ENCODE data around the gene ADAMTS17.
"Not testable (repeated sequence)": the region's sequence is repeated elsewhere in the genome, so short reads cannot be mapped to it uniquely, and the experiment has no call there.

Gene ADAMTS17

DNA sequence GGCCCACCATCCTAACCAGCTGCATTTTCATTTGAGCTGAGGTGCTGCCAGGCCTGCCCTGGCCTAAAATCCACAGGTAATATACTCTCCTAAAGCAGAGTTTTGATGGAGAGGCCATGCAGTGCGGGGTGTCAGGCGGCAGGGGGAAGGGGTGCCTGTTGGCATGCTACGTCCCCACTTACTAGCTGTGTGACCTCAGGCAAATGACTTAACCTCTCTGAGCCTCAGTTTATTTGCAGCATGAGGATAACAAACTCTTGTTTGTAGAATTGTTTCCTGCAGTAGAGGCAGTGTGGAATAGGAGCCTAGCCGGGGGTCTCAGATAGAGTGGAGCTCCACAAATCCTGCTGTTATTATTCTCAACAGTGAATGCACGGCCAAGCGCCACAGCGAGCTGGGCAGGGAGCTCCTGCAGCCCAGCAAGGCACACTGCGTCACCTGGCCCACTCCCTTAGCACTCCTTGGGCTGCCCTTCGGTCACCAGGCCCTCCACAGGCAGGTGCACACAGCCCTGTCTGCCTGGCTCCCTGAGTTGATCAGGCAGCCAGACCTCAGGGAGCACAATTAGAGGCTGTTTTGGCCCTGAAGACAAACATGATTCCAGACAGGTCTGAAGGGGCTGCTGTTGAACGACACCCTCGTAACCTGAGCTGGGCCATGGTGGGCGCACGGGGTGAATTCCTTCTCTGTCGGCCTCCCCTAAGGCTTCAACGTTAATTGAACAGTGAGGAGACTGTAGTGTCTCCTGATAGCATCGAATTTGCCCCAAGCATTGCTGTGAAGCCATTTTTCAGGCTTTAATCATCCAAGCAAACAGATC, 359.7 kb downstream of the ADAMTS17 start:
- no peaks in the 10 kb centered on the region for H3K27me3 ChIP-seq (ENCODE audit: control insufficient read depth, insufficient read depth, low read length)
- no peaks in the 10 kb centered on the region for H3K36me3 ChIP-seq (ENCODE audit: insufficient read depth, low read length)
- no peaks in the 10 kb centered on the region for H3K4me1 ChIP-seq (ENCODE audit: control insufficient read depth, insufficient read depth, low read length)
- H3K9me3 ChIP-seq (replicated peaks; ENCODE audit: low read length), result no peaks in the 10 kb centered on the region
- H3K9ac ChIP-seq (ENCODE audit: low read depth, low read length), result no peak overlapping the region
- no peak overlapping the region for H3K4me2 ChIP-seq (ENCODE audit: low read length)
- no peak overlapping the region for H3K4me3 ChIP-seq (ENCODE audit: low read length)

DNA sequence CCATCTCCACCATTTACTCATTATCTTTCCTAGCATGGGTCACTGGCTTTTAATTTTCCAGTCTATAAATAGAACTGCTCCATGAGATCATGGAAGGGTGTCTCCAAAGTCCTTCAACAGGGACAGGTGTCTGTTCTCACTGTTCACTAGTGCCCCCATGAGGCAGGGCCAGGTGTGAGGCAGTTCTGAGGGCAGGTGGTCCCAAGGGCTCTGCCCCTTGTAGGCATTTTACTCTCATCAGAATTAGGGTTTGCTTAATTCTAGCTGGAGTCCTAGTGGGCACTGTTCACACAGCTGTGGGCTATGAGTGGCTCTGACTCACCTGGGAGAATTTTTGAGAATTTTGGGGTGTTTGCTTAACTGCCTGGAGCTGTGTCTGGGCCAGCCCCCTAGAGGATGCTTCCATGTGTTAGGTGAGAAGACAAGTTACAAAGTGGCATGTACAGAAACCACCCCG, 360.6 kb downstream of the ADAMTS17 start:
- no peaks in the 10 kb centered on the region for H3K36me3 ChIP-seq (ENCODE audit: insufficient read depth, low read length)
- no peak overlapping the region for H3K4me3 ChIP-seq (ENCODE audit: low read length)
- H3K27me3 ChIP-seq (ENCODE audit: control insufficient read depth, insufficient read depth, low read length), result no peaks in the 10 kb centered on the region
- H3K4me2 ChIP-seq (ENCODE audit: low read length), result no peak overlapping the region
- no peaks in the 10 kb centered on the region for H3K9me3 ChIP-seq (replicated peaks; ENCODE audit: low read length)
- no peak overlapping the region for H3K9ac ChIP-seq (ENCODE audit: low read depth, low read length)
- H3K4me1 ChIP-seq (ENCODE audit: control insufficient read depth, insufficient read depth, low read length), result peaks cover 6% of the 10 kb centered on the region

DNA sequence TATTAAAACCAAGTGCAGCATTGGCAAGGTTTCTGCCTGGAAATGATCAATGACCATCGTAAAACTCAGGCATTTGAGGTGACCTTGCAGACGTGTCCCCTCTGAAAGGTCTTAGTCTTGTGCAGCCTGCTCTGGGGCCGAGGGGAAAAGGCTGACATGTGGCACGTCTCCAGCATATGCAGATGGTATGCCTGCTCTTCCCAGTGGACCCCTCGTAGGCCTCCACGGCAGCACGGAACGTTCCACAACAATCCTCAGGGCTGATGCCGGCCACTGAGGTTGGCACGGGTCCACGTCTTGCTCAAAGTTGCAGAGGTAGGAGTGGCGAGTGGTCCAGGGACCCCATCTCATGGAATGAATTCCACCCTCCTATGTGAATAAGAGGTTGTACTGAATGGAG, 361.0 kb downstream of the ADAMTS17 start:
- Histone ChIP-seq H3K27me3 (ENCODE audit: control insufficient read depth, insufficient read depth, low read length) (no peaks in the 10 kb centered on the region), H3K4me1 (ENCODE audit: control insufficient read depth, insufficient read depth, low read length) (peaks cover 7% of the 10 kb centered on the region), H3K4me3 (ENCODE audit: low read length) (no peak overlapping the region), H3K36me3 (ENCODE audit: insufficient read depth, low read length) (no peaks in the 10 kb centered on the region), H3K4me2 (ENCODE audit: low read length) (no peak overlapping the region), H3K9ac (ENCODE audit: low read depth, low read length) (no peak overlapping the region), H3K9me3 (replicated peaks; ENCODE audit: low read length) (no peaks in the 10 kb centered on the region)

DNA sequence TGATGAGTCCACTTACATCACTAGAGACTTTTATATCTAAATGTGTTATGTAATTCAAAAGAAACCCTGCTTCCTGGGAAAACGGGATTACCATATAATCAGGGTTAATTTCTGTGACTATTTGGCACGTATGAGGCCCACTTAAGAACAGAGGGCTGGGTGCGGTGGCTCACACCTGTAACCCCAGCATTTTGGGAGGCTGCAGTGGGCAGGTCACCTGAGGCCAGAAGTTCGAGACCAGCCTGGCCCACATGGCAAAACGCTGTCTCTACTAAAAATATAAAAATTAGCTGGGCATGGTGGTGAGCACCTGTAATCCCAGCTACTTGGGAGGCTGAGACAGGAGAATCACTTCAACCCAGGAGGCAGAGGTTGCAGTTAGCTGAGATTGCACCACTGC, 361.9 kb downstream of the ADAMTS17 start:
- not testable (repeated sequence) for H3K4me2 ChIP-seq (ENCODE audit: low read length); H3K36me3 ChIP-seq (ENCODE audit: insufficient read depth, low read length); H3K9me3 ChIP-seq (replicated peaks; ENCODE audit: low read length); H3K4me1 ChIP-seq (ENCODE audit: control insufficient read depth, insufficient read depth, low read length); H3K27me3 ChIP-seq (ENCODE audit: control insufficient read depth, insufficient read depth, low read length); H3K9ac ChIP-seq (ENCODE audit: low read depth, low read length); H3K4me3 ChIP-seq (ENCODE audit: low read length)

DNA sequence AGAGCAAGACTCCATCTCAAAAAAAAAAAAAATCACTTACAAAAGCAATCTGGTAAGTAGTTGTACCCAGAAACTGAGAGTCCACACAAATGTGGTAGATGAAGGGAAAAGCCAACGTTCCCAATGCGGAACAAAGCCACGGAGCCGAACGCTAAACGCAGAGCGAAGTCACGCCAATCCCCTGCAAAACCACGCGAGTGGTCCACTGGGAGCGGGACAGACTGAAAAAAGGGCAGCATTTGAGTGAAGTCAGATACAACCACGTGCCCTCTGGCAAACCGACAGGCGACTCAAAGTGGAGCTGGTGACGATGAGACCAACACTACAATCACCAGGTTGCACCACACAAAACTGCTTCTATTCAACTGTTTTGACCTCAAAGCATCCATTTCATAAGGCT, 362.4 kb downstream of the ADAMTS17 start:
- Histone ChIP-seq H3K36me3 (ENCODE audit: insufficient read depth, low read length) (no peaks in the 10 kb centered on the region), H3K4me3 (ENCODE audit: low read length) (no peak overlapping the region), H3K9me3 (replicated peaks; ENCODE audit: low read length) (no peaks in the 10 kb centered on the region), H3K4me2 (ENCODE audit: low read length) (no peak overlapping the region), H3K27me3 (ENCODE audit: control insufficient read depth, insufficient read depth, low read length) (no peaks in the 10 kb centered on the region), H3K9ac (ENCODE audit: low read depth, low read length) (no peak overlapping the region), H3K4me1 (ENCODE audit: control insufficient read depth, insufficient read depth, low read length) (peaks cover 7% of the 10 kb centered on the region)

DNA sequence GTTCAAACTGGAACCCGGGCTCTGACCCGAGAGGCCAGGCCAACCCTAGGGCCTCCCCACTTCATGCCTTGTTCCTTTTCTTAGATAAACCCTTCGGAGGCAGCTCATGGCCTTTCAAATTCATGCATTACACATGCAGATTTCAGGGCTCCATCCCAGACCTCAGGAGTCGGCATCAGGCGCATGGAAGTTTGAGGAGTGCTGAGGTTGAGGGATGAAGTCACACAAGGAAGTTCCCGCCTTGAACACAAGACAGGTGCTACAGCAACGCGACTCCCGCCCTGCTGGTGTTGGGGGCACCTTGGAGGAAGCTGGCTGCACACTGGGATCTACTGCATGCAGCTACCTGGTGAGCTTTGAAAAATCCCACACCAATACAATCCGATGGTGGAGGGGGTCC, 363.3 kb downstream of the ADAMTS17 start:
- H3K27me3 ChIP-seq (ENCODE audit: control insufficient read depth, insufficient read depth, low read length), result no peaks in the 10 kb centered on the region
- no peaks in the 10 kb centered on the region for H3K36me3 ChIP-seq (ENCODE audit: insufficient read depth, low read length)
- H3K9me3 ChIP-seq (replicated peaks; ENCODE audit: low read length), result no peaks in the 10 kb centered on the region
- peaks cover 7% of the 10 kb centered on the region for H3K4me1 ChIP-seq (ENCODE audit: control insufficient read depth, insufficient read depth, low read length)
- H3K4me3 ChIP-seq (ENCODE audit: low read length), result no peak overlapping the region
- no peak overlapping the region for H3K9ac ChIP-seq (ENCODE audit: low read depth, low read length)
- H3K4me2 ChIP-seq (ENCODE audit: low read length), result no peak overlapping the region

DNA sequence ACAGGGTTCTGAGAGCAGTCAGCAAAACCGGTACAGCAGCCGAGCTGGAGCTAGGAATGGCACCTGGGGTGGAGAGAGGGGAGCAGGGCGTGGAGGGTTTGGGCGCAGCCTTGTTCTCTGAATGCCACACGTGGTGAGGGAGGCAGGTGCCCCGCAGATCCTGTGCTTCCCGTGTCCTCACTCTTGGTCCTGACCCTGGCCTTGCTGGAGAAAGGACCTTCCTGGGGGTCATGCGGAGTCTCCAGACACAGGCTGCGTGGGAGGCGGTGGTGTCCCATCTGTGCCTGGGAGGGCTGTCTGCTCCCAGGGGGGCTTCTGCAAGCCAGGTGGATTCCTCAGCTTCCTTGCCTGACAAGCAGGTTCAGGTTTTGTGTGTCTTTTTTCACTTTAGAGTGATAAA, 363.8 kb downstream of the ADAMTS17 start:
- Histone ChIP-seq H3K4me1 (ENCODE audit: control insufficient read depth, insufficient read depth, low read length) (peaks cover 7% of the 10 kb centered on the region), H3K27me3 (ENCODE audit: control insufficient read depth, insufficient read depth, low read length) (no peaks in the 10 kb centered on the region), H3K9me3 (replicated peaks; ENCODE audit: low read length) (no peaks in the 10 kb centered on the region), H3K4me3 (ENCODE audit: low read length) (no peak overlapping the region), H3K36me3 (ENCODE audit: insufficient read depth, low read length) (no peaks in the 10 kb centered on the region), H3K9ac (ENCODE audit: low read depth, low read length) (no peak overlapping the region), H3K4me2 (ENCODE audit: low read length) (no peak overlapping the region)

DNA sequence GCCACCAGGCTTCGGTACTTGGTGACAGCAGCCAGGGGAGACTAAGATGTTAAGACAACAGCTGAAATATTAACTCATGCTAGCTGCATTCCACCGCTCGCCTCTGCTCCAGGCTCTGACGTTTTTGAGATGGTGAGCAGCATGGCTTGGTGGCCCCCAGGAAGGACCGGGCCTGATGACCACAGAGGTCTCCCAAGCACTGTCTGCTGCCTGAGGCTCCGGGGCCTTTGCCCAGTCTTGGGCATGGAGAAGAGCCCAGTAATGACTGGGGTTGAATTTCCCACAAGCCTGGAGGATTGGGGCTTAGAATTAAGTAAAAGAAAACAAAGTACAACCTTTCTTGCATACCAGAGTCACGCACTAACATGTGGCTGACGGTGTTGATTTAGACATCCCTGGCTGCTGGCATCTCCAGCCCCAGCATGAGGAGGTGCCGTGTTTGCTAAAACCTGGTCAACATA, 364.9 kb downstream of the ADAMTS17 start:
- no peaks in the 10 kb centered on the region for H3K27me3 ChIP-seq (ENCODE audit: control insufficient read depth, insufficient read depth, low read length)
- no peaks in the 10 kb centered on the region for H3K9me3 ChIP-seq (replicated peaks; ENCODE audit: low read length)
- peaks cover 7% of the 10 kb centered on the region for H3K4me1 ChIP-seq (ENCODE audit: control insufficient read depth, insufficient read depth, low read length)
- no peak overlapping the region for H3K4me3 ChIP-seq (ENCODE audit: low read length)
- H3K36me3 ChIP-seq (ENCODE audit: insufficient read depth, low read length), result no peaks in the 10 kb centered on the region
- no peak overlapping the region for H3K9ac ChIP-seq (ENCODE audit: low read depth, low read length)
- H3K4me2 ChIP-seq (ENCODE audit: low read length), result no peak overlapping the region

DNA sequence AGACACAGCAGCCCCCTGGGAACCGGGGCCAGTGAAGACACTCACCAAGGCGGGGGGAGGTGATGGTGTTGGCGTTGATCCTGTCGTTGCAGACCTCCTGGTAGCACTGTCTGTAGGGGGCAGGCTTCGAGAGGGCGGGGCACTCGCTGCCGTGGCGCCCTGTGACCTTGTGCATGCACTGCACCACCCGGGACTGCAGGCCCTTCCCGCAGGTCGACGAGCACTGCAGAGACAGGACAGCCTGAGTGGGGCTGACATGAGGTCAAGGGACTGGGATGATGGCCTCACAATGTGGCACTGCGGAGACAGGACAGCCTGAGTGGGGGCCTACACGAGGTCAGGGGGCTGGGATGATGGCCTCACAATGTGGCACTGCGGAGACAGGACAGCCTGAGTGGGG, 365.8 kb downstream of the ADAMTS17 start:
- Histone ChIP-seq H3K4me1 (ENCODE audit: control insufficient read depth, insufficient read depth, low read length) (peaks cover 7% of the 10 kb centered on the region), H3K4me2 (ENCODE audit: low read length) (no peak overlapping the region), H3K9ac (ENCODE audit: low read depth, low read length) (no peak overlapping the region), H3K4me3 (ENCODE audit: low read length) (no peak overlapping the region), H3K9me3 (replicated peaks; ENCODE audit: low read length) (no peaks in the 10 kb centered on the region), H3K36me3 (ENCODE audit: insufficient read depth, low read length) (no peaks in the 10 kb centered on the region), H3K27me3 (ENCODE audit: control insufficient read depth, insufficient read depth, low read length) (no peaks in the 10 kb centered on the region)

DNA sequence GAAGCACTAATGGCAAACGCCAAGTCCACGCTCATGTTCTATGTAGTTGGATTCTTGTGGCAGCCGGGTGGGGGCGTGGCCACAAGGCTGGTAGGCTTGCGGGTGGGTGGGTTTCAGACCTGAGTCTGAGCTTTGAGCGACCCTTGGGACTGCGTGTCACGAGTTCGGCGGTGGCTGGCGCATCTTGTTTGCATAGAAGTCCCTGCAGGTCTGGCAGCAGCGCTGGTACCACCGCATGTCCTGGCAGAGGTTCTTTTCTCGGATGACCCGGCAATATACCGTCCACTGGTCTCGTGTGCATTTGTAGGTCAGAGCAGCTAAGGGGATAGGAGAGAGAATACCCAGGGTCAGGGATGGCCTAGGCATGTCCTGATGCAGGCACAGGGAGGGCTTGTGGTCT, 367.5 kb downstream of the ADAMTS17 start:
- no peaks in the 10 kb centered on the region for H3K36me3 ChIP-seq (ENCODE audit: insufficient read depth, low read length)
- no peaks in the 10 kb centered on the region for H3K27me3 ChIP-seq (ENCODE audit: control insufficient read depth, insufficient read depth, low read length)
- peaks cover 7% of the 10 kb centered on the region for H3K4me1 ChIP-seq (ENCODE audit: control insufficient read depth, insufficient read depth, low read length)
- no peak overlapping the region for H3K9ac ChIP-seq (ENCODE audit: low read depth, low read length)
- no peak overlapping the region for H3K4me2 ChIP-seq (ENCODE audit: low read length)
- H3K9me3 ChIP-seq (replicated peaks; ENCODE audit: low read length), result no peaks in the 10 kb centered on the region
- no peak overlapping the region for H3K4me3 ChIP-seq (ENCODE audit: low read length)

DNA sequence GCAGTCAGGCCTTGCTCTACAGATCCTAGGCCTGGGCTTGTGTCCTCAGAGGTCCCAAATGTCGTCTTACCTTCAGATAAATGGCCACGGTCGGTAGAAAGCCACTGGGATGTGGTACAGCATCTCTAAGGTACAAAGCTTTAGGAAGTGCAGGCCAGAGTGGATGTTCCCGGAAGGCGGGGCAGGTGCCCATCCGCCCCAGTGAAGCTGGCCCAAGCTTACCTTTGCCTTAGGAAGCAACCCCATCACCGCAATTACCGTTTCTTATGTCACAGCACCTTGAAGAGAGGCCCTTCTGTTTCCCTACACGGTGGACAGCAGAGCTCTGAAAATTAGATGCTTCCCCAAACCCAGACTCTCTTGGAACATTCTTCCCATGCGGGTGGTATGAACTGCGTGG, 368.4 kb downstream of the ADAMTS17 start:
- Histone ChIP-seq H3K36me3 (ENCODE audit: insufficient read depth, low read length) (no peaks in the 10 kb centered on the region), H3K4me1 (ENCODE audit: control insufficient read depth, insufficient read depth, low read length) (peaks cover 7% of the 10 kb centered on the region), H3K9ac (ENCODE audit: low read depth, low read length) (no peak overlapping the region), H3K4me2 (ENCODE audit: low read length) (no peak overlapping the region), H3K9me3 (replicated peaks; ENCODE audit: low read length) (no peaks in the 10 kb centered on the region), H3K4me3 (ENCODE audit: low read length) (no peak overlapping the region), H3K27me3 (ENCODE audit: control insufficient read depth, insufficient read depth, low read length) (no peaks in the 10 kb centered on the region)

DNA sequence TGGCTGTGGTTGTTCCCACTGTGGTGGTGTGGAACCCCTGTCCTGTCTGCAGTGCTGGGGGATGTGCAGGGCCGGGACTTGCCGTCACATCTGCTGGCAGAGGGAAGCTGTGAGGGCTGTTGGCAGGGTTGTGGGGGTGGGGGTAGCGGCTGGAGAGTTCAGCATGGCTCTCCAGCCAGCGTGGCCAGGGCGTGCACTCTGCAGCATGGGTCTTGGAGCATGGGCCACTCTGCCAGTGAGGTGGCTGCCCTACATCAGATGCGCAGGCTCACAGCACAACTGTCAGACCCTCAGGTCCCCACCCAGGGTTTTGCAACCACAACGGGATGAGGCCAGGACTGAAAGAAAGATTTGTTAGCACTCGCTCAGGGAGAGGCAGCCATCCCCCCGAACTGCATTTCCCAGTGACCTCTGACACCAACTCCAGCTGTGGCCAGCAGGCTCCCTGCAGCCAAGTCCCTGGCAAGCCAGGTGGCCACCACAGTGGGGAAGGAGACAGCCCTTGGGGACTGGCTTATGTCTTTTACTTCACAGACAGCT, 370.8 kb downstream of the ADAMTS17 start:
- H3K9me3 ChIP-seq (replicated peaks; ENCODE audit: low read length), result no peaks in the 10 kb centered on the region
- no peaks in the 10 kb centered on the region for H3K27me3 ChIP-seq (ENCODE audit: control insufficient read depth, insufficient read depth, low read length)
- H3K4me3 ChIP-seq (ENCODE audit: low read length), result no peak overlapping the region
- H3K4me2 ChIP-seq (ENCODE audit: low read length), result no peak overlapping the region
- no peak overlapping the region for H3K9ac ChIP-seq (ENCODE audit: low read depth, low read length)
- no peaks in the 10 kb centered on the region for H3K36me3 ChIP-seq (ENCODE audit: insufficient read depth, low read length)
- peaks cover 4% of the 10 kb centered on the region for H3K4me1 ChIP-seq (ENCODE audit: control insufficient read depth, insufficient read depth, low read length)

All from skeletal muscle satellite cell (primary cell).